PC-3 (cell line): Measurements from ENCODE around the gene FRMPD3. TPM values are rescaled to one million over a fixed set of nuclear protein-coding genes. Genes with fewer than 3 reads are reported as not detected.

ENCODE experiments used
- ATAC-seq: fragments of 200-7000 bp; cut with Tn5 transposase; 2 replicates; pipeline ENCODE4 v1.9.1; 2020; ENCODE audit warnings: mild to moderate bottlenecking, moderate library complexity
- BruUV-seq: library from RNA; stranded (reverse); fragments of 400-500 nt; replicated peaks from 2 replicates; lab custom pipeline; 2021; lab: Mats Ljungman, UMichigan
- CTCF ChIA-PET: fragments of 300-600 bp; sonication (Branson Sonifier 250); formaldehyde crosslinking; loops from one replicate; lab custom pipeline; 2022; ENCODE audit warnings: antibody characterized with exemption; lab: Charles Lee
- POLR2A ChIA-PET: fragments of 300-600 bp; sonication (Branson Sonifier 250); formaldehyde crosslinking; loops from one replicate; lab custom pipeline; 2022; ENCODE audit warnings: antibody characterized with exemption; ENCODE audit not compliant: unreplicated experiment; lab: Charles Lee
- DNase-seq: peaks from one replicate; pipeline ENCODE4 v3.0.0-alpha.2; 2015
- H2AFZ ChIP-seq: fragments of 300-600 bp; sonication (generic); 2 replicates; pipeline ENCODE4 v1.6.0; 2016; ENCODE audit warnings: antibody characterized with exemption, low read length
- H3F3A ChIP-seq: fragments of 300-600 bp; sonication (generic); one replicate; pipeline ENCODE4 v1.6.0; 2017; ENCODE audit warnings: antibody characterized with exemption, low read length, control low read depth, mild to moderate bottlenecking; ENCODE audit not compliant: unreplicated experiment
- H3K27ac ChIP-seq: fragments of 300-600 bp; sonication (generic); 2 replicates; pipeline ENCODE4 v1.5.1; 2016; ENCODE audit warnings: mild to moderate bottlenecking, low read length
- H3K27me3 ChIP-seq: fragments of 300-600 bp; sonication (generic); 2 replicates; pipeline ENCODE4 v1.6.1; 2016; ENCODE audit warnings: low read length, mixed read lengths
- H3K36me3 ChIP-seq: fragments of 300-600 bp; sonication (generic); 2 replicates; pipeline ENCODE4 v1.6.1; 2016; ENCODE audit warnings: low read depth, mixed run types, low read length, mixed read lengths
- H3K4me1 ChIP-seq: fragments of 300-600 bp; sonication (generic); 2 replicates; pipeline ENCODE4 v1.5.1; 2016; ENCODE audit warnings: low read length; ENCODE audit not compliant: insufficient read depth
- H3K4me2 ChIP-seq: fragments of 300-600 bp; sonication (generic); 2 replicates; pipeline ENCODE4 v1.6.0; 2016; ENCODE audit warnings: low read length
- H3K4me3 ChIP-seq: fragments of 300-600 bp; sonication (generic); 2 replicates; pipeline ENCODE4 v1.5.1; 2016; ENCODE audit warnings: mild to moderate bottlenecking, low read length, mixed read lengths
- H3K79me2 ChIP-seq: fragments of 300-600 bp; sonication (generic); 2 replicates; pipeline ENCODE4 v1.6.1; 2017; ENCODE audit warnings: low read length, mixed read lengths
- H3K9ac ChIP-seq: fragments of 300-600 bp; sonication (generic); 2 replicates; pipeline ENCODE4 v1.6.0; 2016; ENCODE audit warnings: mild to moderate bottlenecking, low read length
- H3K9me2 ChIP-seq: fragments of 300-600 bp; sonication (generic); replicated peaks from 2 replicates; pipeline ENCODE4 v1.6.1; 2016; ENCODE audit warnings: mixed run types, low read length, mixed read lengths
- H3K9me3 ChIP-seq: fragments of 300-600 bp; sonication (generic); 2 replicates; pipeline ENCODE4 v1.6.1; 2016; ENCODE audit warnings: low read length, mixed read lengths
- H4K20me1 ChIP-seq: fragments of 300-600 bp; sonication (generic); 2 replicates; pipeline ENCODE4 v1.6.1; 2016; ENCODE audit warnings: low read length, mixed read lengths
- CTCF ChIP-seq: fragments of 300-600 bp; sonication (generic); conservative IDR thresholded peaks from 2 replicates; pipeline ENCODE4 v1.5.1; 2017; ENCODE audit warnings: antibody characterized with exemption, low read depth, mild to moderate bottlenecking, low read length
- EZH2 ChIP-seq: fragments of 300-600 bp; sonication (generic); IDR thresholded peaks from one replicate; pipeline ENCODE4 v1.6.1; 2017; ENCODE audit warnings: antibody characterized with exemption, mild to moderate bottlenecking, low read length; ENCODE audit not compliant: unreplicated experiment
- EZH2phosphoT487 ChIP-seq: fragments of 300-600 bp; sonication (generic); IDR thresholded peaks from 2 replicates; pipeline ENCODE4 v1.6.1; 2018; ENCODE audit warnings: mild to moderate bottlenecking, antibody characterized with exemption, low read length, borderline replicate concordance
- intact Hi-C: fragments of 100-400 bp; cut with micrococcal nuclease; formaldehyde crosslinking; loops from 2 replicates; pipeline ENCODE4 v1.9.0; 2023
- total RNA-seq: library from RNA; depleted of rRNA; stranded (reverse); fragments of >200 nt; gene quantifications from 2 replicates; pipeline ENCODE4 v1.2.3, GENCODE V29; 2014

The FRMPD3 gene
- total RNA-seq, 1 experiment from 2014 or later = 0.04 TPM

GRCh38 chrX:107452581-107452980, 3.1 kb downstream of the FRMPD3 start:
- H3K9me2 ChIP-seq = no peaks in the 10 kb centered on the region
- no peak overlapping the region for H3K4me3 ChIP-seq
- H3F3A ChIP-seq = no peaks in the 10 kb centered on the region
- H3K4me1 ChIP-seq = peaks cover 7% of the 10 kb centered on the region
- ChIA-PET CTCF (no interaction called here), POLR2A (no interaction called here)
- no peaks in the 10 kb centered on the region for H4K20me1 ChIP-seq
- TF ChIP-seq EZH2phosphoT487 (no peak), EZH2 (no peak), CTCF (no peak)
- no peak overlapping the region for H3K4me2 ChIP-seq
- H3K9me3 ChIP-seq = no peaks in the 10 kb centered on the region
- H3K36me3 ChIP-seq = no peaks in the 10 kb centered on the region
- no peak for DNase-seq
- H3K9ac ChIP-seq = no peak overlapping the region
- no TSS peak for BruUV-seq
- no peaks in the 10 kb centered on the region for H3K79me2 ChIP-seq
- no peak overlapping the region for H3K27ac ChIP-seq
- peaks cover 10% of the 10 kb centered on the region; the same call in 1 of the 2 replicates for H3K27me3 ChIP-seq
- intact Hi-C loops = no loop called here
- no peak for ATAC-seq
- no peak overlapping the region for H2AFZ ChIP-seq

GRCh38 chrX:107454302-107454701, 4.8 kb downstream of the FRMPD3 start:
- no peaks in the 10 kb centered on the region for H3K36me3 ChIP-seq
- H3K9ac ChIP-seq = no peak overlapping the region
- H3F3A ChIP-seq = no peaks in the 10 kb centered on the region
- H4K20me1 ChIP-seq = no peaks in the 10 kb centered on the region
- no peak overlapping the region for H2AFZ ChIP-seq
- ATAC-seq = peak; percentile 82
- no peaks in the 10 kb centered on the region for H3K9me2 ChIP-seq
- intact Hi-C loops = no loop called here
- no peaks in the 10 kb centered on the region for H3K9me3 ChIP-seq
- no TSS peak for BruUV-seq
- no peak overlapping the region for H3K27ac ChIP-seq
- no peaks in the 10 kb centered on the region for H3K27me3 ChIP-seq
- ChIA-PET CTCF (no interaction called here), POLR2A (no interaction called here)
- peaks cover 7% of the 10 kb centered on the region for H3K4me1 ChIP-seq
- no peak for TF ChIP-seq EZH2
- TF ChIP-seq EZH2phosphoT487 = no peak
- no peak for TF ChIP-seq CTCF
- H3K4me2 ChIP-seq = peak overlapping the region; percentile 39; the same call in 1 of the 2 replicates
- H3K79me2 ChIP-seq = no peaks in the 10 kb centered on the region
- DNase-seq = peak; percentile 72
- H3K4me3 ChIP-seq = no peak overlapping the region

- no peak overlapping the region for H3K27ac ChIP-seq
- intact Hi-C loops = no loop called here
- BruUV-seq = no TSS peak
- no peaks in the 10 kb centered on the region for H3K36me3 ChIP-seq
- H2AFZ ChIP-seq = no peak overlapping the region
- H3K27me3 ChIP-seq = no peaks in the 10 kb centered on the region
- no peaks in the 10 kb centered on the region for H3K9me3 ChIP-seq
- H3K9ac ChIP-seq = no peak overlapping the region
- ATAC-seq (no peak), DNase-seq (no peak)
- H3K79me2 ChIP-seq = no peaks in the 10 kb centered on the region
- no peaks in the 10 kb centered on the region for H4K20me1 ChIP-seq
- ChIA-PET POLR2A (no interaction called here), CTCF (no interaction called here)
- no peaks in the 10 kb centered on the region for H3F3A ChIP-seq
- H3K4me2 ChIP-seq = no peak overlapping the region
- H3K4me1 ChIP-seq = peaks cover 7% of the 10 kb centered on the region
- H3K4me3 ChIP-seq = no peak overlapping the region
- no peaks in the 10 kb centered on the region for H3K9me2 ChIP-seq
- TF ChIP-seq EZH2 (no peak), EZH2phosphoT487 (no peak), CTCF (no peak)
These were observed 7.8 kb downstream of the FRMPD3 start for GRCh38 chrX:107457289-107457688.
